Stomach (tissue), 4 donors: Measurements from ENCODE around the gene ESR1.

ENCODE experiments used
- EP300 ChIP-seq: sonication (generic); formaldehyde crosslinking; IDR thresholded peaks from one replicate; pipeline ENCODE4 v1.6.1; 2017; ENCODE audit warnings: antibody characterized with exemption
- POLR2A ChIP-seq, 4 donors: fragments of 450-650 bp; IDR thresholded peaks; one replicate each; pipeline ENCODE4 v1.6.1; 2016; ENCODE audit warnings: antibody characterized with exemption in 4 of 4, control low read depth in 2 of 4, mild to moderate bottlenecking in 1 of 4, moderate library complexity in 1 of 4
- POLR2AphosphoS5 ChIP-seq, 3 donors: sonication (generic); formaldehyde crosslinking; IDR thresholded peaks; one replicate each; pipeline ENCODE4 v1.6.1; 2016; ENCODE audit warnings: antibody characterized with exemption in 3 of 3
- TF ChIP-seq, protein P1 (sequence below), 7 experiments: fragments of 450-650 bp in 4 of 7; fragments of 200-600 bp in 3 of 7; sonication (generic) in 3 of 7; IDR thresholded peaks; one replicate each; pipeline ENCODE4 v1.5.1; 2016 to 2019; ENCODE audit warnings: antibody characterized with exemption in 7 of 7, control low read depth in 2 of 7, mild to moderate bottlenecking in 1 of 7

DNA sequence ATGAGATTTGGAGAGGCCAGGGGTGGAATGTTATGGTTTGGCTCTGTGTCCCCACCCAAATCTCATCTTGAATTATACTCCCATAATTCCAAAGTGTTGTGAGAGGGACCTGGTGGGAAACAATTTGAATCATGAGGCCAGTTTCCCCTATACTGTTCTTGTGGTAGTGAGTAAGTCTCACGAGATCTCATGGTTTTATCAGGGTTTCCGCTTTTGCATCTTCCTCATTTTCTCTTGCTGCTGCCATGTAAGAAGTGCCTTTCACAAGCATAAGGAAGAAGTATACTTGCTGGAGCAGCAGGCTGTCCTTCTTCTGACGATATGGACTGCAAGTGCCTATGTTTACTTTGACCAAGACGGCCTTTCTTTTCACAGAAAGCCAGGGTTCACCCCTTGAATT is 270.5 kb downstream of the ESR1 start:
- TF ChIP-seq EP300 (no peak), POLR2AphosphoS5 (IDR thresholded peaks at IDR 0.05) (no peak), POLR2A (IDR thresholded peaks at IDR 0.05) (no peak)
- TF ChIP-seq, protein P1, sequence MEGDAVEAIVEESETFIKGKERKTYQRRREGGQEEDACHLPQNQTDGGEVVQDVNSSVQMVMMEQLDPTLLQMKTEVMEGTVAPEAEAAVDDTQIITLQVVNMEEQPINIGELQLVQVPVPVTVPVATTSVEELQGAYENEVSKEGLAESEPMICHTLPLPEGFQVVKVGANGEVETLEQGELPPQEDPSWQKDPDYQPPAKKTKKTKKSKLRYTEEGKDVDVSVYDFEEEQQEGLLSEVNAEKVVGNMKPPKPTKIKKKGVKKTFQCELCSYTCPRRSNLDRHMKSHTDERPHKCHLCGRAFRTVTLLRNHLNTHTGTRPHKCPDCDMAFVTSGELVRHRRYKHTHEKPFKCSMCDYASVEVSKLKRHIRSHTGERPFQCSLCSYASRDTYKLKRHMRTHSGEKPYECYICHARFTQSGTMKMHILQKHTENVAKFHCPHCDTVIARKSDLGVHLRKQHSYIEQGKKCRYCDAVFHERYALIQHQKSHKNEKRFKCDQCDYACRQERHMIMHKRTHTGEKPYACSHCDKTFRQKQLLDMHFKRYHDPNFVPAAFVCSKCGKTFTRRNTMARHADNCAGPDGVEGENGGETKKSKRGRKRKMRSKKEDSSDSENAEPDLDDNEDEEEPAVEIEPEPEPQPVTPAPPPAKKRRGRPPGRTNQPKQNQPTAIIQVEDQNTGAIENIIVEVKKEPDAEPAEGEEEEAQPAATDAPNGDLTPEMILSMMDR (IDR thresholded peaks at IDR 0.05), result no peak
